MM.1S (cell line): Measurements from ENCODE around the gene PYHIN1.
"Not testable (repeated sequence)": the region's sequence is repeated elsewhere in the genome, so short reads cannot be mapped to it uniquely, and the experiment has no call there.

Experiments
- DNase-seq: peaks from one replicate; pipeline ENCODE4 v3.0.0-alpha.2; 2015
- H2AFZ ChIP-seq: fragments of 300-600 bp; sonication (generic); 2 replicates; pipeline ENCODE4 v1.6.0; 2016; ENCODE audit warnings: antibody characterized with exemption, low read length
- H3F3A ChIP-seq: fragments of 300-600 bp; sonication (generic); 2 replicates; pipeline ENCODE4 v1.6.1; 2016; ENCODE audit warnings: mild to moderate bottlenecking, antibody characterized with exemption, low read length, moderate library complexity, mixed read lengths; ENCODE audit not compliant: insufficient read depth
- H3K27ac ChIP-seq: fragments of 300-600 bp; sonication (generic); 2 replicates; pipeline ENCODE4 v1.5.1; 2016; ENCODE audit warnings: mild to moderate bottlenecking, low read length
- H3K27me3 ChIP-seq: fragments of 300-600 bp; sonication (generic); replicated peaks from 2 replicates; pipeline ENCODE4 v1.6.0; 2016; ENCODE audit warnings: low read length; ENCODE audit not compliant: insufficient read depth
- H3K36me3 ChIP-seq: fragments of 300-600 bp; sonication (generic); replicated peaks from 2 replicates; pipeline ENCODE4 v1.6.1; 2016; ENCODE audit warnings: mild to moderate bottlenecking, low read length, mixed read lengths; ENCODE audit not compliant: insufficient read depth
- H3K4me1 ChIP-seq: fragments of 300-600 bp; sonication (generic); 2 replicates; pipeline ENCODE4 v1.6.1; 2016; ENCODE audit warnings: low read length, mixed read lengths
- H3K4me2 ChIP-seq: fragments of 300-600 bp; sonication (generic); 2 replicates; pipeline ENCODE4 v1.6.0; 2016; ENCODE audit warnings: low read depth, low read length
- H3K4me3 ChIP-seq: fragments of 300-600 bp; sonication (generic); 2 replicates; pipeline ENCODE4 v1.5.1; 2016; ENCODE audit warnings: low read length, mixed read lengths
- H3K79me2 ChIP-seq: fragments of 300-600 bp; sonication (generic); 2 replicates; pipeline ENCODE4 v1.6.1; 2016; ENCODE audit warnings: mixed run types, low read length, mixed read lengths
- H3K9ac ChIP-seq: fragments of 300-600 bp; sonication (generic); 2 replicates; pipeline ENCODE4 v1.6.1; 2016; ENCODE audit warnings: low read length, mixed read lengths
- H3K9me2 ChIP-seq: fragments of 300-600 bp; sonication (generic); replicated peaks from 2 replicates; pipeline ENCODE4 v1.6.1; 2016; ENCODE audit warnings: mild to moderate bottlenecking, low read length, mixed read lengths; ENCODE audit not compliant: insufficient read depth
- H3K9me3 ChIP-seq: fragments of 300-600 bp; sonication (generic); replicated peaks from 2 replicates; pipeline ENCODE4 v1.6.1; 2016; ENCODE audit warnings: mild to moderate bottlenecking, low read length, mixed read lengths; ENCODE audit not compliant: insufficient read depth
- H4K20me1 ChIP-seq: fragments of 300-600 bp; sonication (generic); 2 replicates; pipeline ENCODE4 v1.6.1; 2016; ENCODE audit warnings: mild to moderate bottlenecking, low read length, moderate library complexity, mixed read lengths; ENCODE audit not compliant: insufficient read depth
- CTCF ChIP-seq: fragments of 300-600 bp; sonication (generic); IDR thresholded peaks from 2 replicates; pipeline ENCODE4 v1.5.1; 2016; ENCODE audit warnings: antibody characterized with exemption, low read length, mixed read lengths
- EZH2 ChIP-seq: fragments of 300-600 bp; sonication (generic); optimal IDR thresholded peaks from 2 replicates; pipeline ENCODE3; 2017; ENCODE audit warnings: low read depth, mild to moderate bottlenecking, antibody characterized with exemption, low read length, mixed read lengths
- EZH2phosphoT487 ChIP-seq: fragments of 300-600 bp; sonication (generic); IDR thresholded peaks from 2 replicates; pipeline ENCODE4 v1.6.1; 2018; ENCODE audit warnings: antibody characterized with exemption, low read length

Gene PYHIN1

DNA sequence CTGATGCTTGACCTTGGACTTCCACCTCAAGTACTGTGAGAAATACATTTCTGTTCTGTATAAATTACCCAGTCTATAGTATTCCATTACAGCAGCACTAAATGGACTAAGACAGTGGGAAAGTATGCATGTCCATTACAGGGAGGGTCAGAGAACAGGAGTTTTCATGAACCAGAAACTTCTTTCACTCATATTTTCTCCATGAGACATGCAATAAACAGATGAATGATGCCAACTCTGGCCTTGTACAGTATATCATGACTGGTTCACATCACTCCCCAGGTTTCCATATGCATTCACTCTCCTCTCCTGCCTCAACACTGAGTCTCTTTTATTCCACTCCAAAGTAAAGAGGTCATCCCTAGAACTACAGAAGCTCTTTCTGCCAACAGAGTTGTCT is 73.8 kb downstream of the PYHIN1 start:
- H3F3A ChIP-seq: peaks cover 5% of the 10 kb centered on the region
- H3K27ac ChIP-seq: no peak overlapping the region
- no peaks in the 10 kb centered on the region for H3K9me2 ChIP-seq
- H3K4me2 ChIP-seq: no peak overlapping the region
- no peaks in the 10 kb centered on the region for H3K36me3 ChIP-seq
- H4K20me1 ChIP-seq: no peaks in the 10 kb centered on the region
- no peak overlapping the region for H3K4me3 ChIP-seq
- H3K27me3 ChIP-seq: no peaks in the 10 kb centered on the region
- peaks cover 4% of the 10 kb centered on the region for H3K79me2 ChIP-seq
- peaks cover 13% of the 10 kb centered on the region for H3K4me1 ChIP-seq
- H3K9me3 ChIP-seq: no peaks in the 10 kb centered on the region
- H3K9ac ChIP-seq: no peak overlapping the region
- TF ChIP-seq EZH2phosphoT487: no peak
- TF ChIP-seq CTCF: no peak
- no peak for TF ChIP-seq EZH2
- DNase-seq: no peak
- H2AFZ ChIP-seq: no peak overlapping the region

DNA sequence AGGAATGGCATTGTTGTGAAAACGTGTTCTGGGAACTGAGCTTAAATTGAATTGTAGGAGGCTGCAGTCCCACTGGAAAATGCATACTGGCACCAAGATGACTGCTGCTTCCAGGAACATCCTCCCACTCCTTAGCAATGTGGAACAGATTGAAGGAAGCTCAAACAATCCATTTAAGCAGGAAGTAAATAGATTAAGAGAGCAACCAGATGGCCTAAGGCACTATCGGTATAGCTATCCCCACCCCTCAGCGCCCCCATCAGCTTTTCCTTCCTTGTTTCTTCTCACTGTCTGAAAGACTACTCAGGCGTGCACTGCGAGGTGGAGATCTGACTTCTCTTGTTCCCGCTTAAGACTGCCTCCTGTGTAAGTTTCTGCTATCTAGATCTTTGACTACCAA is 74.3 kb downstream of the PYHIN1 start:
- no peaks in the 10 kb centered on the region for H4K20me1 ChIP-seq
- H3F3A ChIP-seq: peaks cover 10% of the 10 kb centered on the region
- H3K36me3 ChIP-seq: no peaks in the 10 kb centered on the region
- H3K27ac ChIP-seq: no peak overlapping the region
- no peak overlapping the region for H3K4me3 ChIP-seq
- peaks cover 13% of the 10 kb centered on the region for H3K4me1 ChIP-seq
- H3K27me3 ChIP-seq: no peaks in the 10 kb centered on the region
- H3K79me2 ChIP-seq: peaks cover 10% of the 10 kb centered on the region
- no peaks in the 10 kb centered on the region for H3K9me2 ChIP-seq
- H3K4me2 ChIP-seq: no peak overlapping the region
- H3K9me3 ChIP-seq: no peaks in the 10 kb centered on the region
- H3K9ac ChIP-seq: no peak overlapping the region
- TF ChIP-seq EZH2 (no peak), CTCF (no peak), EZH2phosphoT487 (no peak)
- no peak overlapping the region for H2AFZ ChIP-seq
- DNase-seq: no peak

GRCh38 chr1:159006210-159006807 is 75.0 kb downstream of the PYHIN1 start:
- not testable (repeated sequence) for H3K27ac ChIP-seq, H3K9ac ChIP-seq, H3K27me3 ChIP-seq, H3K9me3 ChIP-seq, H3K4me3 ChIP-seq, H3K9me2 ChIP-seq, H4K20me1 ChIP-seq, H3K36me3 ChIP-seq, H3K4me2 ChIP-seq, DNase-seq, H2AFZ ChIP-seq
- peaks cover 16% of the 10 kb centered on the region for H3K79me2 ChIP-seq
- H3K4me1 ChIP-seq: peaks cover 13% of the 10 kb centered on the region
- peaks cover 11% of the 10 kb centered on the region for H3F3A ChIP-seq

- Histone ChIP-seq H3K9me2 (no peaks in the 10 kb centered on the region), H3K9ac (no peak overlapping the region)
These were observed 76.4 kb downstream of the PYHIN1 start for GRCh38 chr1:159007726-159008125.

More at GRCh38 chr1:159007726-159008125, 76.4 kb downstream of the PYHIN1 start:
- Histone ChIP-seq H3K4me3 (no peak overlapping the region), H3K9me3 (no peaks in the 10 kb centered on the region), H3F3A (peaks cover 22% of the 10 kb centered on the region), H3K4me2 (no peak overlapping the region), H3K79me2 (peaks cover 30% of the 10 kb centered on the region), H3K27ac (no peak overlapping the region), H4K20me1 (no peaks in the 10 kb centered on the region), H3K27me3 (no peaks in the 10 kb centered on the region), H3K36me3 (no peaks in the 10 kb centered on the region), H3K4me1 (peaks cover 17% of the 10 kb centered on the region), H2AFZ (no peak overlapping the region)
- TF ChIP-seq CTCF (no peak), EZH2 (no peak), EZH2phosphoT487 (no peak)
- DNase-seq: no peak
